ENCODE results near the gene GLTPD2.

Gene GLTPD2

GRCh38 chr17:4788807-4789700 is at the start of gene GLTPD2:
TSS of gene GLTPD2 (plus strand) at chr17:4788964. CDS start at chr17:4789012, 48 bp downstream.
- TF ChIP-seq ZFX (IDR thresholded peaks at IDR 0.05; ENCODE audit: borderline replicate concordance): no peak
- TF ChIP-seq CTCF (IDR thresholded peaks at IDR 0.05): no peak
- H3K27ac ChIP-seq: peak within 1 kb of the TSS; percentile 95

- no peak for TF ChIP-seq ZFX (IDR thresholded peaks at IDR 0.05; ENCODE audit: borderline replicate concordance)
- no peak for TF ChIP-seq CTCF (IDR thresholded peaks at IDR 0.05)
- H3K27ac ChIP-seq: no peak within 1 kb of the TSS
Observed at GRCh38 chr17:4739122-4740024, 49.4 kb upstream of the GLTPD2 start, which contains the start of the genes CXCL16 and ZMYND15. TSS of gene CXCL16 (minus strand) at chr17:4739928. CDS start at chr17:4739339, 589 bp downstream. TSS of gene ZMYND15 (plus strand) at chr17:4739833. CDS start at chr17:4740549, 716 bp downstream.

GRCh38 chr17:4740025-4740351 is 48.8 kb upstream of the GLTPD2 start:
- TF ChIP-seq ZFX (IDR thresholded peaks at IDR 0.05; ENCODE audit: borderline replicate concordance): no peak
- TF ChIP-seq CTCF (IDR thresholded peaks at IDR 0.05): no peak
- no peak overlapping the region for H3K27ac ChIP-seq

- no peak for TF ChIP-seq ZFX (IDR thresholded peaks at IDR 0.05; ENCODE audit: borderline replicate concordance)
- TF ChIP-seq CTCF (IDR thresholded peaks at IDR 0.05): no peak
- H3K27ac ChIP-seq: no peak overlapping the region
Observed at GRCh38 chr17:4740584-4740983, 48.2 kb upstream of the GLTPD2 start.

GRCh38 chr17:4741544-4741943 is 47.2 kb upstream of the GLTPD2 start:
- no peak for TF ChIP-seq ZFX (IDR thresholded peaks at IDR 0.05; ENCODE audit: borderline replicate concordance)
- TF ChIP-seq CTCF (IDR thresholded peaks at IDR 0.05): no peak
- H3K27ac ChIP-seq: no peak overlapping the region

- H3K27ac ChIP-seq: peak overlapping the region; percentile 18; the same call in 1 of the 2 replicates
- TF ChIP-seq ZFX (IDR thresholded peaks at IDR 0.05; ENCODE audit: borderline replicate concordance): no peak
- TF ChIP-seq CTCF (IDR thresholded peaks at IDR 0.05): no peak
Observed at GRCh38 chr17:4742133-4742532, 46.6 kb upstream of the GLTPD2 start.
